NCI-H2171 treated with DMSO at 0.1 percent for 48 hours (cell line): ENCODE data around the gene VSIG10L.

Experiments
- DNase-seq: peaks from one replicate; lab custom pipeline; 2025; lab: John Stamatoyannopoulos, UW

The VSIG10L gene

DNA sequence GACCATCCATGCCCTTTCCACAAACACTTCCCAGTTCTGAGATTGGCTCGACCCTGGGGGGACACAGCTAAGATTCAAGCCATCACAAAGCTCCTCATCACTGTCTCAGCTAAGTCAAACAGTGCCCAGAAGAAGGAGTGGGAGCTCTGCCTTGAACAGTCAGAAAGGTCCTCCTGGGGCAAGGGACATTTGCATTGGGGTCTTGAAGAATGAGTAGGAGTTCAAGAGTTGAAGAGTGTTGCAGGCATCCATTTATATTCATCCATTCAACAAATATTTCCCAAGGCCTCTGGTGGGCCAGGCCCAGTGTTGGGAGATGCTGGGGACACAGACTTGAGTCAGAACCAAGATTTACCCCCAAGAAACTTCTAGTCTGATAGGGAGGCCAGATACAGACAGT lies 24.0 kb downstream of the VSIG10L start:
- no peak for DNase-seq

- DNase-seq, result no peak
These were observed 24.6 kb downstream of the VSIG10L start for GRCh38 chr19:51317376-51317775.

DNA sequence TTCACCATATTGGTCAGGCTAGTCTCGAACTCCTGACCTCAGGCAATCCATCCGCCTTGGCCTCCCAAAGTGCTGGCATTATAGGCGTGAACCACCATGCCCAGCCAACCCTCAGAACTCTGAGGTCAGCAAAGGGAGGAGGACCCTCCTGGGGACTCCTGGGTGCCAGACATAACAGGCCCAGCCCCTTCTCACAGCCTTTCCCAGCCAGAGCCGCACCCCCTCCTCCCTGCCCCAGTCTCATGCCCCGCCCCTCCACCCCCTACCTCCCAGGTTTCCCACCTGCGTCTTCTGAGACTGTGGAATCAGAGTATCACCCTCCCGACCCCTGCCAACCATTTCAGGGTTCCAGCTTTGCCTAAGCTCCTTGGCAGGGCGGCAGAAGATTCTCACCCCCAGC lies 25.3 kb downstream of the VSIG10L start:
- no peak for DNase-seq

DNA sequence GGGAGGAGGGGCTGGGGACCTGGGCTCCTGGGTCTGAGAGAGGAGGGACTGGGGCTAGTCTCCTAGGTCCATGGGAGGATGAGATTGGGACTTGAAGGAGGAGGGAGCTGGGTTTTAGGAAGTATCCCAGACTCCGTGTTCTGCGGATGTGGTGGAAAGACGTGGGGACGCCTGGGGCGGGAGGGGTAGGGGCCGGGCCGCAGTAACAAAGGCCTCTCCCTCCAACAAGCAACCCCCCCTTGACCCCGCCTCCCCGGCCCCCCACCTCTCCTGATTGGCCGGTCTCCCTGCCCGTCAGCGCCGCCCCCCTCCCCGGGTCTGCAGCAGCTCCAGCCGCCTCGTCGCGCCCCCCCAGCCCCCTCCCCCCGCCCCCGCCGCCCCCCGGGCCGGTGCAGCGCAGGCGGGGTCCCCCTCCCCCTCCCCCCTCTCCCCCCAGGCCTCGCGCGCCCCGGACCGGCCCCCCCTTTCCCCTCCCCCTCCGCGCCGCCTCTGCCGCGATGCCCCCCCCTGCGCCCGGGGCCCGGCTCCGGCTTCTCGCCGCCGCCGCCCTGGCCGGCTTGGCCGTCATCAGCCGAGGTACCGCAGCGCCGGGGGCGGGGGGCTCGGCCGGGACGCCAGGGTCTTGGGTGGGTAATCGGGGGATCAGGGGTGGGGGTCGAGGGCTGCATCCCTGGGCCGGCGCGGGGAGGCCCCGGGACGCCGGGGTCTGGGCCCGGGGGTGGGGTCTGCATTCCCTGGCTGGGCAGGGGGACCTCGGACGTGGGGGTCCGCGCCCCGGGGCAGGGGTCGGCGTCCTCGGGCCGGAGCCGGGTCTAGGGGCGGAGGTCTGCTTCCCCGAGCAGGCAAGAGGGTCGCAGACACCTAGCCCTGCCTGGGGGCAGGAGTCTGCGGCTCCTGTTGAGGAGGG lies 30.3 kb downstream of the VSIG10L start, which contains the start of gene IGLON5:
IGLON5 (plus strand) TSS at position 294 of the 907 bp plus-strand sequence; CDS start at position 498, 204 bp downstream.
- no peak for DNase-seq

GRCh38 chr19:51305479-51305878 lies 36.5 kb downstream of the VSIG10L start:
- DNase-seq, result no peak

DNA sequence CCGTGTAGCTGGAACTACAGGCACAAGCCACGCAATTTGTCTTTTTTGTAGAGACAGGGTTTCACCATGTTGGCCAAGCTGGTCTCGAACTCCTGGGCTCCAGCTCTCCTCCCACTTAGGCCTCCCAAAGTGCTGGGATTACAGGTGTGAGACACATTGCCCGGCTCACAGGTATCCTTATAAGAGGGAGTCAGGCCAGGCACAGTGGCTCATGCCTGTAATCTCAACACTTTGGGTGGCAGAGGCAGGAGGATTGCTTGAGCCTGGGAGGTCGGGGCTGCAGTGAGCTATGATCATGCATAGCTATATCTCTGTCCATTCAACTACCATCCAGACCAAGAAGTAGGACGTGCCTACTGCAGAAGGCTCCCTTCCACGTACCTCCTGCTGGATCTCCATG lies 40.7 kb downstream of the VSIG10L start:
- no peak for DNase-seq

DNA sequence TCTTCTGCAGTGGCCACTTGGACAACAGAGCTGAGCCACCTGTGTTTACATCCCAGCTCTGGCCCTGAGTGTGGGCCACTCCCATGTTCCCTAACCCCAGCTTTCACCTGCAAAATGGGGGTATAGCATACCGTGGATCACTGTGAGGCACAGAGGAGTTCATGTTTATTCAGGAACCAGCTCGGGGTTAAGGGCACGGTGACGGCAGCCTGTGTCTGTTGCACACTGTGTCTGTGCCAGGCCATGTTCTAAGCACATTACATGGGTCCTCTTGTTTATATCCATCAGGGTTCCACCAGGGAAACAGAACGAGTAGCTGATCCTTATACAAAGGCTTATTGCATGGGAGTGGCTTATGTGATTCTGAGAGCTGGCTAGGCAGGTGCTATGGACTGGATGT lies 44.5 kb downstream of the VSIG10L start:
- no peak for DNase-seq

DNA sequence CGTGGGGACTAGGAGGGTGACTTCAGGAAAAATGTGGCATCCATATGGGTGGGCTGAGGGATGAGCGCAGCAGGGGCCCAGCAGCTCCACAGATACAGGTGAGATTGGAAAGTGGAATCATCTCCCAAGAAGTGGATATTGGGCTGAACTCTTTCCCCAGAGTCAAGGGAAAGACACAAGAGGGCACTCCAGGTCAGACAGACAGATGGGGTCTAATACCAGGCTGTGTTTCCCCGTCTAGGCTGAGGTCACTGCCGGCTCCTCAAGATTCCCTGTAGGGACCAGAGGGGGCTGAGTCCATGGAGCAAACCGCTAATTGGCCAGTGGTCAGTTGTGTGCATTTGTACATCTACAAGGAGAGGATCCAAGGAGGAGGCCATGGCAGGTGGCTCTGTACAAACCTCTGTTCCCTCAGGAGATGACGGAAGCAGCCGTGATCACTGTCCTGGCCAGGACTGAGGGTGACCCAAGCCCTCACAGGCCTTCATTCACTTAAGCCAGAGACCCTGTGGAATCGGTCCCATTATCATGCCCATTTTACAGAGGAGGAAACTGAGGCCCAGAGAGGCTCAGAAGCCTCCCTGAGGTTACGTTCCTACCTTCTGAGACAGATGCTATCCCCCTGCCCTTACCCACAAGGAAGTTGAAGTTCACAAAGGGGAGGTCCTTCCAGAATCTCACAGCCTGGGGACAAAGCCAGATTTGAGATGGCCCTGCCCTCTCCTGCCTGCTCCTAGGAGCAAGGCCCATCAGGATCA lies 45.4 kb downstream of the VSIG10L start:
- DNase-seq, result no peak

DNA sequence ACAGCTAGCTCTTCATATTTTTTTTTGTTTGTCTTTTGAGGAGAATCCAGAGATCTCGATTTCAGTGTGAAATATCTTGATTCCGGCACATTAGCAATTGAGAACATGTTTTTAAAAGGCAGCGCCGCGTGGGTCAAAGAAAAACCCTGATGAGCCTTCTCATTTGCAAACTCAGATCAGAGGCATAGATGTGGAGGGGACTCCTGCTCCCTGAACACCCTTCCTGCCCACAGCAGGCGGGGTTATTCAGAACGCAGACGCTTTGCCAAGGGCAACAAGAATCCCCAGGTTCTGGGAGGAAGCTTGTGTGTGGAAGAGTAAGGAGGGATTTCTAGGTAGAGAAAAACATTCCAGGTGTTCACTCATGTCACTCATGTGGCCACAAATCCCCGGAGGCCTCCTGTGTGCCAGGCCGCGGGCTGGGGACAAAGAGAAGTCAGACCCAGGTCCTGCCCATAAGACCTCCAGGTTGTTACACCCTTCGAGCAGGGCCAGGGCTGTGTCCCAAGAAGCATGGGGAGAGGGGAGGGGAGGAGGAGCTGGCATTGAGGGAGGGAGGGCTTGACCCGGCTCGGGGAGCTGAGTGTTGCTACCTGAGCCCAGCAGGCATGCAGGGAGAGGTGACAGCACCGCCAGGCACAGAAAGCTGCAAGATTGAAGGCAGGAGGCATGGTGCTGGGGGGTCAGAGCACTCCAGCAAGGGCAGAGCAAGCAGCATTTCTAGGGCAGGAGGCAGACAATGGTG lies 46.4 kb downstream of the VSIG10L start:
- no peak for DNase-seq

DNA sequence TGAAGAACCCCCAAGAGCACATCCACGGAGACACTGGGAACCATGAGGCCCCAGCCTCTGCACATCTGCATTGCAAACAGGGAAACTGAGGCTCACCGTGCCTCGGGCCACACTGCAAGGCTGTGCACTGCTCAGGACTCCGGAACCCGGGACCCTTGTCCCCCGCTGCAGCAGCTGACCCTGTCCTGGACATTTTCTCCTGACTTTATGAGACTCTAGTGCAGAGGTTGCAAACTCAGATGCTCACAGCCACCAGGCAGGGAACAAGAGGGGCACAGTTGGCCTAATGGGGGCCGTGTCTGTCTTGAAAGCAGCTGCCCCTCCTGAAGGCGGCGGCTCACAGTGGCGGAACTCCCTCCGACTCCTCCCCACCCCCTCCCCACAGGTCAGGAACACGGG lies 47.0 kb downstream of the VSIG10L start:
- no peak for DNase-seq

- DNase-seq, result no peak
These were observed 47.5 kb downstream of the VSIG10L start for GRCh38 chr19:51294211-51294976.

GRCh38 chr19:51293571-51294210 lies 48.2 kb downstream of the VSIG10L start:
- DNase-seq, result no peak

DNA sequence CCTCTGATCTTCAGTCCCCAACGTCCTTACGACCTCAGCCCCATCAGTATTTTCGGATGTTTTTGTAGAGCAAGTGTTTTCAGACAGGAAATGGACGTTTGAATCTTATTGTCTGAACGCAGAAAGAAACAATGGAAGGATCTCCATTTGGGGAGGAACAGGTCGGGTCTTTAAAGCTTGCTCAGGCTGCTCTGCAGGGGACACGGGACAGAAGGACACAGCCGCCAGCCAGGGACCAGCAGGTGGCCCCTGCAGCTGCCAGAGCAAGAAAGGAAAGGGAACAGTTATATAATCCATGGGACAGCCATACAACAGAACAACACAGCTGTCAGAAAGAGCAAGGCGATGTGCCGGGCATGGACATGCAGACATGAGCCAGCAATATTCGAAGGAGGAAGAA lies 49.0 kb downstream of the VSIG10L start:
- DNase-seq, result no peak

DNA sequence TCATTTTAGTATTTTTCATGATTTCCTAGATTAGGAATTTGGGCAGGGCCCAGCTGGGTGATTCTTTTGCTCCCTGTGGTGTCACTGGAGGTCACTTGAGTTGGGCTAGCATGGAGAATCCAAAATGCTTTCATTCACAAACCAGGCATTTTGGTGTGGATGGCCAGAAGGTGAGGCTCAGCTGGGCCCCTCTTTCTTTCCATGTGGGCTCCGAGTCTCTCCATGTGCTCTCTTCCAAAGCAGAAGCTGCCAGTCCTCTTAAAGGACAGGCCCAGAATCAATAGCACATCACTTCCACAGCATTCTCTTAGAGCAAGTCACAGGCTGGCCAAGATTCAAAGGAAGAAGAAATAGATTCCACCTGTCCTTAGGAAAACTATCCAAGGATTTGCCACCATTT lies 52.3 kb downstream of the VSIG10L start:
- DNase-seq, result no peak

GRCh38 chr19:51285682-51286081 lies 56.3 kb downstream of the VSIG10L start:
- DNase-seq, result no peak

DNA sequence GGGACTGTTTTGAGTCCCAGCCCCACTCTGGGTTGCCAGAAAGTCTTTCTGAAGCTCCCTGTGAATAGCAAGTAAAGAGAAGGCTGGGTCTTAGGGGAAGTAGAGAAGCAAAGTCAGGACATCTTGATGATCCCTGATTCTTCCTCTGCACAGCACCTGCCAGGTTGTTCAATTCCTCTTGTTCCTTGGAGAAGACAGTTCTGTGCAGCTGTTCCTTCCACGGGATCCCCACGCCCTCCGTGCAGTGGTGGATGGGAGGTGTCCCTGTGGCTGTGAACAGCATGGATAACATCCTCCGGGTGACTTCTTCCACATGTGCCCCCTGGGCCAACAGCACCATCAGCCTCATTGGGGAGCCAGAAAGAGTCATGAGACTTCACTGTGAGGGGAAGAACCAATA lies 59.6 kb downstream of the VSIG10L start:
- DNase-seq, result no peak
